Left renal pelvis (tissue), 4 donors: ENCODE measurements around the gene NAMPT. TPM values are rescaled to one million over a fixed set of nuclear protein-coding genes. Genes with fewer than 3 reads are reported as not detected.

ENCODE experiments used
- polyA plus RNA-seq, 4 donors: library from polyadenylated mRNA; unstranded; fragments of 120-200 nt; gene quantifications; one replicate each; pipeline ENCODE4 v1.2.1, GENCODE V29; 2013; ENCODE audit not compliant: insufficient read length in 4 of 4

The NAMPT gene
- polyA plus RNA-seq, 4 donors: 36.3 to 50.9 (median 45.0) TPM

Other genes with a start within 250 kb of the NAMPT start
- 100 to 1,000 TPM; 121 to 168 (median 138) TPM for gene SYPL1, start 172.7 kb downstream of the NAMPT start, polyA plus RNA-seq